HEK293T (cell line): ENCODE data around the gene GALNT18.

Experiments used
- ARNT ChIP-seq: fragments of 450-650 bp; IDR thresholded peaks from 2 replicates; pipeline ENCODE4 v1.6.1; 2017; ENCODE audit warnings: mild to moderate bottlenecking
- BHLHE40 ChIP-seq: fragments of 450-650 bp; IDR thresholded peaks from 2 replicates; pipeline ENCODE4 v1.6.1; 2016; ENCODE audit warnings: mild to moderate bottlenecking, moderate library complexity, borderline replicate concordance
- CTBP1 ChIP-seq: fragments of 450-650 bp; IDR thresholded peaks from 2 replicates; pipeline ENCODE4 v1.6.1; 2016; ENCODE audit warnings: borderline replicate concordance
- ELF4 ChIP-seq: fragments of 450-650 bp; IDR thresholded peaks from 2 replicates; pipeline ENCODE4 v1.6.1; 2017; ENCODE audit warnings: antibody characterized with exemption
- FOXA1 ChIP-seq: fragments of 450-650 bp; IDR thresholded peaks from 2 replicates; pipeline ENCODE4 v1.6.1; 2016; ENCODE audit warnings: mild to moderate bottlenecking
- FOXM1 ChIP-seq: fragments of 450-650 bp; IDR thresholded peaks from 2 replicates; pipeline ENCODE4 v1.6.1; 2017; ENCODE audit warnings: mild to moderate bottlenecking, borderline replicate concordance
- HDGF ChIP-seq: fragments of 450-650 bp; IDR thresholded peaks from 2 replicates; pipeline ENCODE4 v1.6.1; 2017; ENCODE audit warnings: antibody characterized with exemption, borderline replicate concordance
- LEF1 ChIP-seq: fragments of 450-650 bp; IDR thresholded peaks from 2 replicates; pipeline ENCODE4 v1.6.1; 2017; ENCODE audit warnings: mild to moderate bottlenecking, borderline replicate concordance
- NFRKB ChIP-seq: fragments of 450-650 bp; IDR thresholded peaks from 2 replicates; pipeline ENCODE4 v1.6.1; 2016; ENCODE audit warnings: mild to moderate bottlenecking, moderate library complexity
- PKNOX1 ChIP-seq: fragments of 450-650 bp; IDR thresholded peaks from 2 replicates; pipeline ENCODE4 v1.6.1; 2016
- SP1 ChIP-seq: fragments of 450-650 bp; IDR thresholded peaks from 2 replicates; pipeline ENCODE4 v1.6.1; 2017
- SUZ12 ChIP-seq: fragments of 450-650 bp; IDR thresholded peaks from 2 replicates; pipeline ENCODE4 v1.6.1; 2016; ENCODE audit warnings: mild to moderate bottlenecking
- TARDBP ChIP-seq: fragments of 450-650 bp; IDR thresholded peaks from 2 replicates; pipeline ENCODE4 v1.6.1; 2016
- ZNF384 ChIP-seq: fragments of 450-650 bp; IDR thresholded peaks from 2 replicates; pipeline ENCODE4 v1.6.1; 2016

- TF ChIP-seq CTBP1 (no peak), TARDBP (no peak), BHLHE40 (no peak), NFRKB (no peak), PKNOX1 (no peak), FOXM1 (no peak), SP1 (no peak), ZNF384 (no peak), SUZ12 (no peak), FOXA1 (no peak), ELF4 (no peak), ARNT (no peak), HDGF (no peak), LEF1 (no peak)
Observed at GRCh38 chr11:11493698-11494097, 128.1 kb downstream of the GALNT18 start.
